Measurements from ENCODE around the gene AQP12A.

The AQP12A gene

GRCh38 chr2:240712121-240712520, 20.5 kb downstream of the AQP12A start:
- no peak for DNase-seq

DNA sequence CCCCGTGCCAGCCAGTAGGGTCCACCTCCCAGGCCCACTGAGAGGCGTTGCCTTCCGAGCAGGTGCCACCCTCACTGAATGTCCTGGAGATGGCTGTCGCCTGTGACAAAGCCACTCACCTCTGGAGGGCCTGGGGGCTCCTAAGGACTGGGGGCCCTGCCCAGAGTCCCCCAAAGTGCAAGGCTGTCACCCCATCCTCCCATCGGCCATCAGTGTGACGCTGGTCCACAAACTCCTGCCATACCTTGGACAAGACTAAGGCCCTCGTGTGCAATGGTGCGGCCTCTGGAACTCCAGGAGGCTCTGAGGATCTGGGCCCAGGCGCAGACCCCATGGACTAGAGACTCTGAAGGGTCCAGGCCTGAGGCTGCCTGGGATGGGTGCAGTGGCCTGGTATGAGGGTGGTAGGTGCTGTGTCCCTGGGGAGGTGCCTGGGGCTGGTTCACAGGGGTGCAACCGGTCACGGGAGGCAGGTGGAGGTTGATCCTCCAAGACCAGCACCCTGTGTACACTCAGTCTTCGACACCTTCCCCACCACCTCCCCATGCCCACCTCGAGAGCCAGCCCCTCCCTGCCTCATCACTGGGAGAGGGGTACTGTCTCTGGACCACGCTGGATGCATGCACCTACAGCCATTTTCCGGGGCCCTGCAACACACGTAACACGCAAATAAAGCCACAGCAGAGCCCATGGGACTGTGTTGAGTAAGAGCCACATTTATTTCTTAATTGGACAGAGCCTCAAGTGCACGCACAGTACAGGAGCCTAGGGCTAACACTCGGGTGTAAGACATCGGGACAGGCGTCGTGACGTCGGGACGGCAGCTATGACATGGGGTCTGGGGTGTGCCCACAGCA, 21.6 kb downstream of the AQP12A start:
- peak; percentile 10 for DNase-seq

GRCh38 chr2:240713928-240714746, 22.5 kb downstream of the AQP12A start:
- no peak for DNase-seq

GRCh38 chr2:240714747-240715725, 23.4 kb downstream of the AQP12A start:
- DNase-seq: no peak

GRCh38 chr2:240716130-240716798, 24.6 kb downstream of the AQP12A start:
- no peak for DNase-seq

GRCh38 chr2:240717181-240717641, 25.5 kb downstream of the AQP12A start:
- no peak for DNase-seq

- DNase-seq: no peak
These were observed 26.3 kb downstream of the AQP12A start for GRCh38 chr2:240717681-240718581.

DNA sequence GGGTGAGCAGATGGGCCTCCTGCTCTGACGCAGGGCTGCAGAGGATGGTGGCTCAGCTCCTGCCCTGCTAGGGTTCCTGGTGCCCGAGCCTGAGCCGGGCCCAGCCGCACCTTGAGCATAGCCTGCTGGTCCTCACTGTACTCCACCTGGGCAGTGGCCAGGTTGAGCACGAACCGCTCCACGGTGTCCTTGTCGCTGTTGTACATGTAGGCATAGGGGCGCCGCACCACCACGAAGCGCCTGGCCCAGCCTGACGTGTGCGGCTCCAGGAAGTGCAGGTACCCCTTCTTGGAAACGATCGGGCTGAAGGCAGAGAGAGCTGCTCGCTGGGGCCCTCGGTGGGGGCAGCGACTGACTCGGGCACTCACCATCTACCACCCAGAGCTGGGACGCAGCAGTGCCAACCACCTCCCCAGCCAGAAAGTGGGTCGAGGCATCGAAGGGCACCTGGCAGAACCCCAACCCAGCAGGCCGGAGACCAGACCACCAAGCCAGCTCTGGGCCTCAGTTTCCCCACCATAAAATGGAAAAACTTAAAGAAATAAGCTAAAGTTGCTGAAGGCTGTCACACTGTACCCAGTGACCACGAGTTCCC, 27.3 kb downstream of the AQP12A start:
- DNase-seq: no peak

DNA sequence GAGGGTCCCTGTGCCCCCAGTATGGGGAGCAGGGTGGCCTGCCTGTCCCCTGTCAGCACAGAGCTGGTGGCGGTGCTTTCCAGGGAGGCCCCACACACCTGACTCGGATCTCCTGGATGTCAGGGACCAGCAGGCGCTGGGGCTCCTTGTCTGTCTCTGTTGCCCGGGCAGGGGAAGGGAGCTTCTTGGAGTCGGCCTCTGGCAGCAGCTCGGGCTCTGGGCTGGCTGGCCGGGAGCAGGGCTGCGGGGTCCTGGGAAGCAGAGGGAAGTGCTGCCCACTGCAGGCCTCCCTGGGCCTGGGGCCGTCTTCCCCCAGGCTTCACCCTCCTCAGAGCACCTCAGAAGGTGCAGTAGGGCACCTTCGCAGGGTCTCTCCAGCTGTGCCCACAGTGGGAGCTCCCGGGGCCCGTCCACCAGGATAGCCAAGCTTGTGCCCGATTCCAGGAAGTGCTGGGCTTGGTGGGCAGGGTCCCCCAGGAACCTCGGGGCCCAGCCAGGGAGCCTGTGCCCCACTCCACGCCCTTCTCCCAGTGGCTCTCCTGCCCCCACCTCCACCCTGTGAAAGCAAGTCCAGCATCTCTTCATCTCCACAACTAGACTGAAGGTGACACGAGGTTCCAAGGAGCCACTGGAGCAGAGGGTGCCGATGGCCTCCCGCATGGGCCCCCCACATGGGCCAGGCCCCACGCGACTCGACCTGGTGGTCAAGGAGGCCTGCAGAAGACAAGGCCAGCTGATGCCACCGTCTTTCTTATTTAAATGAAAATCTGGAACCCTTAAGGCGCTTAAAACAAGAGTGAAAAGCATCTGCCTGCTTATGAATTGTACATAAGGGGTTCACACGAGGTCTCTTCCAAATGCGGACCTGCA, 28.2 kb downstream of the AQP12A start:
- no peak for DNase-seq

- no peak for DNase-seq
These were observed 29.3 kb downstream of the AQP12A start for GRCh38 chr2:240720686-240721595.

GRCh38 chr2:240721596-240722180, 30.0 kb downstream of the AQP12A start:
- no peak for DNase-seq

DNA sequence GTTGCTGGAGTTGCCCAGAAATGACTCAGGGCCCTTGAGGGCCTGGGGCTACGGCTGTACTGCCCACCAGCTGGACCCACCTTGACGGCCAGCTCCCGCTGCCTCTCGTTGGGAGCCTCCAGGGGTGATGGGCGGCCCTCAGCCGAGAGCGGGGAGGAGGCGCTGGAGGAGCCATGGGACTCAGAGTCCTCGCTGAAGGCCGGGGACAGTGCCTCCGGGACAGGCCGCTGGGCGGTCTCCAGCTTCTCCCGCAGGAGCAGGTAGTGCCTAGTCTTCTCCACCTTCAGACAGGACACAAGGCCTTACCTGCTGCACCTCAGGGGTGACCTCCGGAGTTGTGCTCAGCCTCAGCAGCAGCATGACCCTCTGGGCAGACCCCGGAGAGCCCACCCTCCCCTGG, 30.7 kb downstream of the AQP12A start:
- no peak for DNase-seq

DNA sequence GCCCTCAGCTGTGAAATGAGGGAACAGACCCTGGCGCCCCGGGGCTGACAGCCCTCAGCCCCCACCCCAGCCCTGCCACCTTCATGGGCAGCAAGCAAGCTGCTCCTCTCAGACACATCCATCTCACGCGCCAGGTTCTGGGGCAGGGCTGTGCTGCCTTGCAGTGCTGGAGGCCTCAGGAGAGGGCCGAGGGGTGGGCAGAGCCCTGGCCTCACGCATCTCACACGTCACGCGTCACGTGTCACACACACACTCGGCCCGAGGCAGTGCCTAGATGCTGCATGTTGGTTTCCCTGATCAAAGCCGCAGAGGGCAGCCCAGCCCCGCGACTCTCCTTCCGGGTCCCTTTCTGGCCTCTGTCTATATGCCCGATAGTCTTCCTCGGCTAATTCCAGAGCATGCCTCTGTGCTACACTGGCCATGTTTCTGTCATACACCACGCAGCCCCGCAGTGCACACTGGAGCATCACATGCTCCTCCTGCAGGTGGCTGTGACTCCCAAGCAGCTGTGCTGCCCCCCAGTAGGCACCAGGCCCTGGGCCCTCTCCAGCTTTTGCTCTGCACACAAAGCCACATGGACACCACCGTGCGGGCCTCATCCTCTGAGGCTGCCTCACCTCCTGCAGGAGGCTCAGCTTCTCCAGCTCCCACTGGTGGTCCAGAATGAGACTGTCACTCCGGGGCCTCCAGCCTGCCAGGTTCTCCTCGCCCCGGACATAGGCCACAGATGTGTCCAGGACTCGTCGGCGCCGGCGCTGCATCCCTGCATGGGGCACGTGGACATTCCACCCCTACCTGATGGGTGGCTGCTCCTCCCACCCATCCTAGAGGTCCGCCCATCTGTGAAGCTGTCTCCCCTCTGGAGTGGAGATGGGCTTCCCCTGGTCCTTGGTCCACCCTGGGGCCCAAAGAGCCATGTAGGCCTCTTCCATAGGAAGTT, 31.4 kb downstream of the AQP12A start:
- DNase-seq: no peak

GRCh38 chr2:240723851-240724250, 32.2 kb downstream of the AQP12A start:
- DNase-seq: no peak

DNA sequence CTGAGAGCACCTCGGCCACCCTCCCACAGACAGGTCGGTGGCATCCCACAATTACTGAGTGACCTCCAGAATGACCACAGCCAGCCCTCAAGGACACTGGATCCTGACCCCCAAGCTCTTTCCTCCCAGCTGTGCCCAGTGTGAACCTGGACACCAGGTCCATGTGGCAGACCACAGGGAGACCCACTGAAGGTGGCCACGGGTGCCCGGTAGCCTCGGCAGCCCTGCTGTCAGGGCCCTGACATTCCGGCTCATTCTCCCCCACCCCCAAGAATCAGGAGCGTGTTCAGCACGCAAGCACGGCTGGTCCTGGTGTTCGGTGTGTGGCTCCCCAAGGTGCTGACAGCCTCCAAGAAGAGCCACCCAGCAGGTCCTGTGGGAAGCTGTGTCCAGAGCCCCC, 32.8 kb downstream of the AQP12A start:
- no peak for DNase-seq

- DNase-seq: no peak
These were observed 33.6 kb downstream of the AQP12A start for GRCh38 chr2:240725266-240725665.

DNA sequence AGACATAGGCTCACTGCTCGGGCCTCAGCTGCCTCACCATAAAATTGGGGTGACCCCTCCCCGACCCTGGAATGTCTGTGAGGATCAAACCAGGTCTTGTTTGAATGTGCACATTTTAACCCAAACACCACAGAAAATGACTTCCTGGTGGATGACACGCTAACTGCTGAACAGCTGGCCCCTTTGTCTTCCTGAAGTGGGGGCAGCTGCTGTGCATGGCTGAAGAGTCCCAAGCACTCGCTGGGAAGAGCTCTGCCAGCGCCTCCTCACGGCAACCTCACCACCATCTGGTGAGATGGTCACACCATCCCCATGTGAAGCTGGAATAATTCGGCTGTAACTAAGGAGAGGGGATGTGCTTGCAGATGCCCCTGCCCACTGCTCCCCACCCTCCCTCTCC, 34.0 kb downstream of the AQP12A start:
- DNase-seq: no peak

Measured in GF-D8 (cell line).